ENCODE measurements around the gene DPAGT1.

DPAGT1 gene

GRCh38 chr11:119087747-119088241 lies 13.9 kb downstream of the DPAGT1 start:
- TF ChIP-seq, protein P1, sequence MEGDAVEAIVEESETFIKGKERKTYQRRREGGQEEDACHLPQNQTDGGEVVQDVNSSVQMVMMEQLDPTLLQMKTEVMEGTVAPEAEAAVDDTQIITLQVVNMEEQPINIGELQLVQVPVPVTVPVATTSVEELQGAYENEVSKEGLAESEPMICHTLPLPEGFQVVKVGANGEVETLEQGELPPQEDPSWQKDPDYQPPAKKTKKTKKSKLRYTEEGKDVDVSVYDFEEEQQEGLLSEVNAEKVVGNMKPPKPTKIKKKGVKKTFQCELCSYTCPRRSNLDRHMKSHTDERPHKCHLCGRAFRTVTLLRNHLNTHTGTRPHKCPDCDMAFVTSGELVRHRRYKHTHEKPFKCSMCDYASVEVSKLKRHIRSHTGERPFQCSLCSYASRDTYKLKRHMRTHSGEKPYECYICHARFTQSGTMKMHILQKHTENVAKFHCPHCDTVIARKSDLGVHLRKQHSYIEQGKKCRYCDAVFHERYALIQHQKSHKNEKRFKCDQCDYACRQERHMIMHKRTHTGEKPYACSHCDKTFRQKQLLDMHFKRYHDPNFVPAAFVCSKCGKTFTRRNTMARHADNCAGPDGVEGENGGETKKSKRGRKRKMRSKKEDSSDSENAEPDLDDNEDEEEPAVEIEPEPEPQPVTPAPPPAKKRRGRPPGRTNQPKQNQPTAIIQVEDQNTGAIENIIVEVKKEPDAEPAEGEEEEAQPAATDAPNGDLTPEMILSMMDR (IDR thresholded peaks at IDR 0.05; ENCODE audit: borderline replicate concordance, insufficient read depth, low read depth, low read length) = no peak
- no peak overlapping the region for H3K4me3 ChIP-seq (ENCODE audit: low read depth, low read length)

DNA sequence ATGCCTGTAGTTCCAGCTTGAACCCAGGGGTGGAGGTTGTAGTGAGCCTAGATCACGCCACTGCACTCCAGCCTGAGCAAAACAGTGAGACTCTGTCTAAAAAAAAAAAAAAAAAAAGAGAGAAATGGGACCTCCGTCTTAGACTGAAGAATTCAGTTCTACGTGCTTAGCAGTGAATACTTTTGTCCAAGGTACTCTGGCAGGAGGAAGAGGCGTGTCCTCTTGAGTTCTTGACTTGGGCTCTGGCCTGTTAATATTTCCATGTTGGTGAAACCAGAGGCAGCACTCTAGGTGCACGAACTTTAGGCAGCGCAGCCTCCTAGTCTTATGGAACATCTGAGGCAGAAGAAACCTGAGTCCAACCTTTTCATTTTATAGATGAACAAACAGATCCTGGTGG lies 14.5 kb downstream of the DPAGT1 start:
- TF ChIP-seq, protein P1 (IDR thresholded peaks at IDR 0.05; ENCODE audit: borderline replicate concordance, insufficient read depth, low read depth, low read length) = no peak
- H3K4me3 ChIP-seq (ENCODE audit: low read depth, low read length) = no peak overlapping the region

DNA sequence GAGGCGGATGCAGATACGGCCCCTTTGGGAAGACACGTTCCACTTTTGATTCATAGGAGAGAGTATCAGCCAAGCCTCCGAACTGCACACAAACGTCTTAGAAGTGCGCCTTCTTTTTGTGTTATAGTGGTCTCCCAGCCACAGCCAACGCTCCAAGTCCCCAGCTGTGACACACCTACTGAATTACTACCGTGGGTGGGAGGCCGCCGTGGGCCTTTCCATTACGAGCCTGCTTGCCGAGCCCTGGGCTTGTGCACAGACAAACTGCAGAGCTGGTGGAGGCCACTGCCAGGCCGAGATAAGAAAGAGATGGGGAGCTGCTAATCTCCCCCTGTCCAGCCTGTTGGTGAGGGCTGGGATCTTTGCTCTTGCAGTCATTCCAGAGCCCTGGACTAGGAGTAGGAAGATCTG lies 16.2 kb downstream of the DPAGT1 start:
- H3K4me3 ChIP-seq (ENCODE audit: low read depth, low read length) = peak overlapping the region; percentile 70
- TF ChIP-seq, protein P1 (IDR thresholded peaks at IDR 0.05; ENCODE audit: borderline replicate concordance, insufficient read depth, low read depth, low read length) = no peak

DNA sequence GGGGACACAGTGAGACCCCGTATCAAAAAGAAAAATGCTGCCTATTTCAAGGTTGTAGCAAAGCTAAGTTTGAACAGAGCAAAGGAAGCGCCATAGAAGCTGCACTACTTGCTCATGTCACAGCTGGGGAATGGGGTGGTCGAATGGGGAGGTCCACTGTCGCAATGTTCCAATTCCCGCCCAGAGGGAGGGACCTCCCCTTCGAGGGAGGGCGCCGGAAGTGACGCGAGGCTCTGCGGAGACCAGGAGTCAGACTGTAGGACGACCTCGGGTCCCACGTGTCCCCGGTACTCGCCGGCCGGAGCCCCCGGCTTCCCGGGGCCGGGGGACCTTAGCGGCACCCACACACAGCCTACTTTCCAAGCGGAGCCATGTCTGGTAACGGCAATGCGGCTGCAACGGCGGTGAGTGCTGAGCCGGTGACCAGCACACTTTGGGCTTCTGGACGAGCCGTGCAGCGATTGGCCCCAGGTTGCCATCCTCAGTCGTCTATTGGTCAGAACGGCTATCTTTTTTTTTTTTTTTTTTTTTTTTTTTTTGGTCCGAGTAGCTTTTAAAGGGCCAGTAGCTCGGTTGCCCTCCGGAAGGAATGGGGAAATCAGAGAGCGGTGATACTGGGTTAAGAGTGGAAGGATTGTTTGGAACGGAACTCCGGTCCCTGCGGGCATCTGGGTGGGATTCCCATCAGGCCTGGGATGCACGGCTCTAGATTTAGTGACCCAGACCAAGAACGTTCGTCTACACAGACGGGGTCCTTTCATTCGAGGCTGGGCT lies 16.8 kb downstream of the DPAGT1 start, which contains the start of gene HMBS:
TSS of gene HMBS (plus strand) at position 219 of the 774 bp plus-strand sequence. CDS start at position 372, 153 bp downstream.
- H3K4me3 ChIP-seq (ENCODE audit: low read depth, low read length) = peak within 1 kb of the TSS; percentile 70
- TF ChIP-seq, protein P1 (IDR thresholded peaks at IDR 0.05; ENCODE audit: borderline replicate concordance, insufficient read depth, low read depth, low read length) = no peak

DNA sequence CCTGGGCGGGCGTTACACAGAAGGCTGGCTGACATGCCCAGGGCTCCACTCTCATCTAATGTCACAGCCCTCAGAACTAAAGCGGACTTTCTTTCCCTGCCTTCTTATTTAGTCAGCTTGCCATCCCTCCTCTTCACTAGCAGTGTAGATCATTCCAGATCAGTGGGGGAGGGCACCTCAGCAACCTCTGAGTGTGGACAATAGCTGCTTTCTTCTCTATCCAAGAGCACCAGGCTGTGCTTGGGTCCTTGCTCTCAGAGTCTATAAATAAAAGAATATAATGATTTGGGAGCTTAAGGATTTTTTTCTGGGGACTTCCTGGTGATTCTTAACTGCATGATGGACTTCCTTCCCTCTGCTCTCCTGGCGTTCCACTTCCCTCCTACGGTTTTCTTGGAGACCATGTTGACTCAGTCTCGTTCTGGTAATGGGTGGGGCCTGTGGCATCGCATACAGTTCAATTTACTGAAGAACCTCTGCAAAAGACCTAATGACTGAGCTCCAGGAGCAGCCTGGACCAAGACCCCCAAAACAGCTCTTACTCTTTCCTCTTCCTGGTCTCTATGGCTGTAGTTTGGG lies 19.9 kb downstream of the DPAGT1 start:
- TF ChIP-seq, protein P1 (IDR thresholded peaks at IDR 0.05; ENCODE audit: borderline replicate concordance, insufficient read depth, low read depth, low read length) = no peak
- no peak overlapping the region for H3K4me3 ChIP-seq (ENCODE audit: low read depth, low read length)

DNA sequence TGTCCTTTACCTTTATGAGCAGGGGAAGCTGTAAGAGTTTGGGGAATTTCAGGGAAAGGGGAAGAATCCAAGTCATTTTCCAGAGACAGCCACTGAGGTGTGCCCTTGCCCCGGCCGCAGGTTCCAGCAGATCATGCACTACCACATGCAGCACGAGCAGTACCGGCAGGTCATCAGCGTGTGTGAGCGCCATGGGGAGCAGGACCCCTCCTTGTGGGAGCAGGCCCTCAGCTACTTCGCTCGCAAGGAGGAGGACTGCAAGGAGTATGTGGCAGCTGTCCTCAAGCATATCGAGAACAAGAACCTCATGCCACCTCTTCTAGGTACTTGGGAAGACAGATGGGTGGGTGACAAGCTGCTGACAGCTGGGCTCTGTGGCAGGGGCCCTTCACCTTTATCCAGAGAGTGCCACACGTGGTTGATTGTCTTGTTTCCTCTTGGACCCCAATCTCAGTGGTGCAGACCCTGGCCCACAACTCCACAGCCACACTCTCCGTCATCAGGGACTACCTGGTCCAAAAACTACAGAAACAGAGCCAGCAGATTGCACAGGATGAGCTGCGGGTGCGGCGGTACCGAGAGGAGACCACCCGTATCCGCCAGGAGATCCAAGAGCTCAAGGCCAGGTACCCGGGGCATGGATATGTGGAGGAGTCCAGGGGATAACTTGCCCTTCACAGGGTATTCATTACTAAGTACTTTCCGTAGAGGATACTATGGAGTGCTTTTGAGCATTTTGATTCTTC lies 22.8 kb downstream of the DPAGT1 start:
- no peak overlapping the region for H3K4me3 ChIP-seq (ENCODE audit: low read depth, low read length)
- TF ChIP-seq, protein P1 (IDR thresholded peaks at IDR 0.05; ENCODE audit: borderline replicate concordance, insufficient read depth, low read depth, low read length) = no peak
